ENCODE results near the gene GSTM3. TPM values are rescaled to one million over a fixed set of nuclear protein-coding genes. Genes with fewer than 3 reads are reported as not detected.
"Not testable (repeated sequence)": the region's sequence is repeated elsewhere in the genome, so short reads cannot be mapped to it uniquely, and the experiment has no call there.

The GSTM3 gene
- total and polyA plus RNA-seq, 2 experiments from 2014 or later, result 30.0 to 75.2 TPM

- H3K4me3 ChIP-seq, result no peak overlapping the region
- no peaks in the 10 kb centered on the region for H3K9me2 ChIP-seq (ENCODE audit: insufficient read depth)
- H3K27ac ChIP-seq, result no peak overlapping the region
- no peaks in the 10 kb centered on the region for H3K9me3 ChIP-seq (ENCODE audit: low read depth)
- no peaks in the 10 kb centered on the region for H3K36me3 ChIP-seq (ENCODE audit: low read depth)
- WGBS, 2 experiments (ENCODE audit: low coverage in 1 of 2, low lambda C conversion rate in 2 of 2, missing lambda C conversion rate in 2 of 2), result 86 to 91% methylated on average over 6 to 7 of the region's 7 CpGs
- no peak overlapping the region for H2AFZ ChIP-seq
- no peaks in the 10 kb centered on the region for H3K4me1 ChIP-seq (ENCODE audit: insufficient read depth)
- no peaks in the 10 kb centered on the region; the same call in 1 of the 2 replicates for H3F3A ChIP-seq (ENCODE audit: insufficient read depth)
- H4K20me1 ChIP-seq (ENCODE audit: insufficient read depth), result no peaks in the 10 kb centered on the region
- H3K79me2 ChIP-seq (ENCODE audit: insufficient read depth), result no peaks in the 10 kb centered on the region
- no peak overlapping the region for H3K4me2 ChIP-seq (ENCODE audit: unreplicated experiment)
- no peak for DNase-seq
- H3K9ac ChIP-seq, result 0 out of 2 replicates have a peak overlapping the region, but pooled peaks have one; percentile 9
- in situ Hi-C loops (cut with MboI), result no loop called here
- no peaks in the 10 kb centered on the region; the same call in 1 of the 2 replicates for H3K27me3 ChIP-seq (replicated peaks; ENCODE audit: insufficient read depth)
- no peak for TF ChIP-seq EZH2 (IDR thresholded peaks at IDR 0.05; ENCODE audit: insufficient read depth, poor library complexity, severe bottlenecking)
- TF ChIP-seq EZH2phosphoT487 (IDR thresholded peaks at IDR 0.05; ENCODE audit: insufficient read depth, low read depth), result no peak
Measured at GRCh38 chr1:109768820-109769219, 28.0 kb upstream of the GSTM3 start.

- no peak for TF ChIP-seq EZH2 (IDR thresholded peaks at IDR 0.05; ENCODE audit: insufficient read depth, poor library complexity, severe bottlenecking)
- TF ChIP-seq EZH2phosphoT487 (IDR thresholded peaks at IDR 0.05; ENCODE audit: insufficient read depth, low read depth), result no peak
- Histone ChIP-seq H3K4me1 (ENCODE audit: insufficient read depth) (no peaks in the 10 kb centered on the region), H3K9ac (no peak overlapping the region), H2AFZ (no peak overlapping the region), H3K9me3 (ENCODE audit: low read depth) (no peaks in the 10 kb centered on the region), H3K79me2 (ENCODE audit: insufficient read depth) (no peaks in the 10 kb centered on the region), H3F3A (ENCODE audit: insufficient read depth) (no peaks in the 10 kb centered on the region; the same call in 1 of the 2 replicates), H3K27ac (no peak overlapping the region), H3K4me3 (no peak overlapping the region), H4K20me1 (ENCODE audit: insufficient read depth) (no peaks in the 10 kb centered on the region), H3K36me3 (ENCODE audit: low read depth) (no peaks in the 10 kb centered on the region), H3K4me2 (ENCODE audit: unreplicated experiment) (no peak overlapping the region), H3K9me2 (ENCODE audit: insufficient read depth) (no peaks in the 10 kb centered on the region), H3K27me3 (replicated peaks; ENCODE audit: insufficient read depth) (no peaks in the 10 kb centered on the region; the same call in 1 of the 2 replicates)
- WGBS, 2 experiments (ENCODE audit: low coverage in 1 of 2, low lambda C conversion rate in 2 of 2, missing lambda C conversion rate in 2 of 2), result 83 to 89% methylated on average over 2 of the region's 2 CpGs
- no peak for DNase-seq
- in situ Hi-C loops (cut with MboI), result no loop called here
Measured at GRCh38 chr1:109768335-109768650, 27.5 kb upstream of the GSTM3 start.

- Histone ChIP-seq H4K20me1 (ENCODE audit: insufficient read depth) (no peaks in the 10 kb centered on the region), H3K27ac (no peak overlapping the region), H3K9me3 (ENCODE audit: low read depth) (no peaks in the 10 kb centered on the region), H3K9me2 (ENCODE audit: insufficient read depth) (no peaks in the 10 kb centered on the region), H2AFZ (no peak overlapping the region), H3K4me1 (ENCODE audit: insufficient read depth) (no peaks in the 10 kb centered on the region), H3K79me2 (ENCODE audit: insufficient read depth) (no peaks in the 10 kb centered on the region), H3F3A (ENCODE audit: insufficient read depth) (no peaks in the 10 kb centered on the region; the same call in 1 of the 2 replicates), H3K27me3 (replicated peaks; ENCODE audit: insufficient read depth) (no peaks in the 10 kb centered on the region; the same call in 1 of the 2 replicates), H3K4me2 (ENCODE audit: unreplicated experiment) (no peak overlapping the region), H3K9ac (no peak overlapping the region), H3K36me3 (ENCODE audit: low read depth) (no peaks in the 10 kb centered on the region), H3K4me3 (no peak overlapping the region)
- no peak for TF ChIP-seq EZH2 (IDR thresholded peaks at IDR 0.05; ENCODE audit: insufficient read depth, poor library complexity, severe bottlenecking)
- TF ChIP-seq EZH2phosphoT487 (IDR thresholded peaks at IDR 0.05; ENCODE audit: insufficient read depth, low read depth), result no peak
- no peak for DNase-seq
- 90 to 92% methylated on average over 10 of the region's 10 CpGs for WGBS, 2 experiments (ENCODE audit: low coverage in 1 of 2, low lambda C conversion rate in 2 of 2, missing lambda C conversion rate in 2 of 2)
- in situ Hi-C loops (cut with MboI), result no loop called here
Measured at GRCh38 chr1:109767637-109768334, 26.9 kb upstream of the GSTM3 start.

GRCh38 chr1:109766991-109767636 lies 26.3 kb upstream of the GSTM3 start:
- H3K4me2 ChIP-seq (ENCODE audit: unreplicated experiment); H3K79me2 ChIP-seq (ENCODE audit: insufficient read depth); H2AFZ ChIP-seq; in situ Hi-C loops (cut with MboI); H3F3A ChIP-seq (ENCODE audit: insufficient read depth); DNase-seq; H3K36me3 ChIP-seq (ENCODE audit: low read depth); H3K9ac ChIP-seq; H3K9me3 ChIP-seq (ENCODE audit: low read depth); H3K9me2 ChIP-seq (ENCODE audit: insufficient read depth); H3K27ac ChIP-seq; H3K27me3 ChIP-seq (replicated peaks; ENCODE audit: insufficient read depth); H3K4me1 ChIP-seq (ENCODE audit: insufficient read depth); H4K20me1 ChIP-seq (ENCODE audit: insufficient read depth); H3K4me3 ChIP-seq: not testable (repeated sequence)
- WGBS, 2 experiments (ENCODE audit: low coverage in 1 of 2, low lambda C conversion rate in 2 of 2, missing lambda C conversion rate in 2 of 2), result 87 to 91% methylated on average over 17 of the region's 17 CpGs
